IMR-90 (cell line): ENCODE results near the gene RAD51D. TPM values are rescaled to one million over a fixed set of nuclear protein-coding genes. Genes with fewer than 3 reads are reported as not detected.

ENCODE experiments used
- ATAC-seq: fragments of 200-7000 bp; cut with Tn5 transposase; 2 replicates; pipeline ENCODE4 v1.9.1; 2020; ENCODE audit warnings: low read depth, mild to moderate bottlenecking, moderate library complexity
- BruUV-seq: library from RNA; stranded (reverse); fragments of 400-500 nt; replicated peaks from 2 replicates; lab custom pipeline; 2021; lab: Mats Ljungman, UMichigan
- CTCF ChIA-PET: fragments of 300-600 bp; formaldehyde crosslinking; extraction: SDS; loops from one replicate; lab custom pipeline; 2021; ENCODE audit warnings: antibody characterized with exemption; lab: Yijun Ruan, JAX
- POLR2A ChIA-PET: fragments of 300-600 bp; sonication (Branson Sonifier 250); formaldehyde crosslinking; loops from one replicate; lab custom pipeline; 2022; ENCODE audit warnings: antibody characterized with exemption; ENCODE audit not compliant: unreplicated experiment; lab: Charles Lee
- DNase-seq: peaks from one replicate; pipeline ENCODE4 v3.0.0; 2013
- H2AFZ ChIP-seq: replicated peaks from 2 replicates; pipeline ENCODE3; 2013; ENCODE audit warnings: low read length, mild to moderate bottlenecking; ENCODE audit not compliant: poor library complexity
- H2AK5ac ChIP-seq: 2 replicates; pipeline ENCODE4 v1.6.1; 2013; ENCODE audit warnings: low read depth, low read length, inconsistent platforms
- H2AK9ac ChIP-seq: replicated peaks from 2 replicates; pipeline ENCODE3; 2013; ENCODE audit warnings: mild to moderate bottlenecking, low read depth, low read length, moderate library complexity; ENCODE audit not compliant: poor library complexity
- H2BK120ac ChIP-seq: 2 replicates; pipeline ENCODE4 v1.6.1; 2013; ENCODE audit warnings: low read depth, low read length, inconsistent platforms
- H2BK15ac ChIP-seq: 3 replicates; pipeline ENCODE4 v1.6.1; 2013; ENCODE audit warnings: low read depth, low read length, inconsistent platforms
- H2BK20ac ChIP-seq: 2 replicates; pipeline ENCODE4 v1.6.1; 2013; ENCODE audit warnings: low read depth, mild to moderate bottlenecking, inconsistent platforms, low read length, moderate library complexity
- H2BK5ac ChIP-seq: 2 replicates; pipeline ENCODE4 v1.6.1; 2013; ENCODE audit warnings: mild to moderate bottlenecking, low read depth, low read length, inconsistent platforms; ENCODE audit not compliant: poor library complexity, severe bottlenecking
- H3K14ac ChIP-seq: replicated peaks from 2 replicates; pipeline ENCODE4 v1.6.1; 2013; ENCODE audit warnings: low read depth, low read length, inconsistent platforms
- H3K18ac ChIP-seq: 2 replicates; pipeline ENCODE4 v1.6.1; 2013; ENCODE audit warnings: low read depth, low read length, control low read depth
- H3K23ac ChIP-seq: 2 replicates; pipeline ENCODE4 v1.6.1; 2013; ENCODE audit warnings: low read depth, low read length, inconsistent platforms
- H3K27ac ChIP-seq: 2 replicates; pipeline ENCODE4 v1.5.1; 2013; ENCODE audit warnings: mild to moderate bottlenecking, control low read depth, low read length; ENCODE audit not compliant: insufficient read depth
- H3K27me3 ChIP-seq: 2 replicates; pipeline ENCODE4 v1.6.1; 2013; ENCODE audit warnings: low read length; ENCODE audit not compliant: control insufficient read depth, insufficient read depth
- H3K36me3 ChIP-seq: 2 replicates; pipeline ENCODE4 v1.6.1; 2013; ENCODE audit warnings: low read length, mixed read lengths; ENCODE audit not compliant: control insufficient read depth, insufficient read depth
- H3K4ac ChIP-seq: 2 replicates; pipeline ENCODE4 v1.6.1; 2013; ENCODE audit warnings: low read depth, low read length, inconsistent platforms
- H3K4me1 ChIP-seq: 2 replicates; pipeline ENCODE4 v1.6.1; 2013; ENCODE audit warnings: low read length, mixed read lengths; ENCODE audit not compliant: control insufficient read depth, insufficient read depth
- H3K4me2 ChIP-seq: 2 replicates; pipeline ENCODE4 v1.6.1; 2013; ENCODE audit warnings: low read depth, mild to moderate bottlenecking, control low read depth, low read length, moderate library complexity
- H3K4me3 ChIP-seq: 2 replicates; pipeline ENCODE4 v1.5.1; 2013; ENCODE audit warnings: low read depth, mild to moderate bottlenecking, control low read depth, low read length, moderate library complexity; ENCODE audit not compliant: insufficient read depth
- H3K56ac ChIP-seq: 2 replicates; pipeline ENCODE4 v1.6.1; 2013; ENCODE audit warnings: low read length, inconsistent platforms; ENCODE audit not compliant: insufficient read depth; ENCODE audit errors: extremely low read depth
- H3K79me1 ChIP-seq, 2 experiments: 2 replicates each; pipeline ENCODE4 v1.6.1; 2013; ENCODE audit warnings: low read length in 2 of 2, inconsistent platforms in 1 of 2, low read depth in 1 of 2
- H3K9ac ChIP-seq: 2 replicates; pipeline ENCODE4 v1.6.1; 2013; ENCODE audit warnings: low read depth, low read length, control low read depth
- H3K9me1 ChIP-seq: 2 replicates; pipeline ENCODE4 v1.6.1; 2013; ENCODE audit warnings: low read length, inconsistent platforms; ENCODE audit not compliant: insufficient read depth
- H3K9me3 ChIP-seq: 2 replicates; pipeline ENCODE4 v1.6.1; 2013; ENCODE audit warnings: low read length; ENCODE audit not compliant: control insufficient read depth, insufficient read depth
- H4K20me1 ChIP-seq: 2 replicates; pipeline ENCODE4 v1.6.1; 2013; ENCODE audit warnings: low read length, inconsistent platforms; ENCODE audit not compliant: insufficient read depth
- H4K5ac ChIP-seq: 2 replicates; pipeline ENCODE4 v1.6.1; 2013; ENCODE audit warnings: mild to moderate bottlenecking, low read depth, low read length, control low read depth
- H4K8ac ChIP-seq, 2 experiments: 2 replicates each; pipeline ENCODE4 v1.6.1; 2013; ENCODE audit warnings: low read depth in 2 of 2, low read length in 2 of 2, control low read depth in 1 of 2, inconsistent platforms in 1 of 2
- H4K91ac ChIP-seq: 2 replicates; pipeline ENCODE4 v1.6.1; 2013; ENCODE audit warnings: low read depth, low read length, inconsistent platforms; ENCODE audit not compliant: insufficient read depth
- BHLHE40 ChIP-seq: fragments of 150-350 bp; IDR thresholded peaks from 2 replicates; pipeline ENCODE4 v1.6.1; 2016; ENCODE audit warnings: mild to moderate bottlenecking, low read depth, low read length
- CEBPB ChIP-seq: IDR thresholded peaks from 2 replicates; pipeline ENCODE4 v1.6.1; 2012; ENCODE audit warnings: low read depth, low read length, improper control_type of control experiment
- CHD1 ChIP-seq: IDR thresholded peaks from 2 replicates; pipeline ENCODE4 v1.6.1; 2012; ENCODE audit warnings: low read depth, low read length, improper control_type of control experiment
- CTCF ChIP-seq: conservative IDR thresholded peaks from 2 replicates; pipeline ENCODE4 v1.5.1; 2012; ENCODE audit warnings: mild to moderate bottlenecking, low read depth, low read length, improper control_type of control experiment
- ELK1 ChIP-seq: fragments of 150-350 bp; IDR thresholded peaks from 2 replicates; pipeline ENCODE4 v1.6.1; 2016; ENCODE audit warnings: low read depth, mild to moderate bottlenecking, low read length, moderate library complexity, borderline replicate concordance
- FOS ChIP-seq: fragments of 150-350 bp; IDR thresholded peaks from 2 replicates; pipeline ENCODE4 v1.6.1; 2016; ENCODE audit warnings: low read depth, low read length
- MAFK ChIP-seq: IDR thresholded peaks from 2 replicates; pipeline ENCODE4 v1.6.1; 2012; ENCODE audit warnings: low read depth, low read length, improper control_type of control experiment
- MAZ ChIP-seq: IDR thresholded peaks from 2 replicates; pipeline ENCODE4 v1.6.1; 2012; ENCODE audit warnings: low read depth, mild to moderate bottlenecking, low read length, improper control_type of control experiment, moderate library complexity, borderline replicate concordance
- MXI1 ChIP-seq: IDR thresholded peaks from 2 replicates; pipeline ENCODE4 v1.6.1; 2012; ENCODE audit warnings: low read depth, mild to moderate bottlenecking, low read length, moderate library complexity, borderline replicate concordance
- NFE2L2 ChIP-seq: fragments of 150-350 bp; IDR thresholded peaks from 2 replicates; pipeline ENCODE4 v1.6.1; 2016; ENCODE audit warnings: low read depth, mild to moderate bottlenecking, low read length
- POLR2A ChIP-seq: IDR thresholded peaks from 2 replicates; pipeline ENCODE4 v1.6.1; 2012; ENCODE audit warnings: mild to moderate bottlenecking, low read depth, low read length
- RAD21 ChIP-seq: IDR thresholded peaks from 2 replicates; pipeline ENCODE4 v1.6.1; 2012; ENCODE audit warnings: low read length, improper control_type of control experiment
- RCOR1 ChIP-seq: IDR thresholded peaks from 2 replicates; pipeline ENCODE4 v1.6.1; 2012; ENCODE audit warnings: mild to moderate bottlenecking, low read length, improper control_type of control experiment; ENCODE audit not compliant: insufficient replicate concordance
- RFX5 ChIP-seq: IDR thresholded peaks from 2 replicates; pipeline ENCODE4 v1.8.0; 2012; ENCODE audit warnings: low read depth, mild to moderate bottlenecking, low read length, moderate library complexity
- SMC3 ChIP-seq: fragments of 150-350 bp; IDR thresholded peaks from 2 replicates; pipeline ENCODE4 v1.6.1; 2016; ENCODE audit warnings: low read depth, mild to moderate bottlenecking, antibody characterized with exemption, low read length, moderate library complexity
- WGBS, 2 experiments: methylation state at CpG; one replicate each; pipeline versions ENCODE4 v1.1.5 to v1.1.7; 2013; ENCODE audit warnings: missing lambda C conversion rate in 2 of 2; ENCODE audit not compliant: insufficient read length in 1 of 2; ENCODE audit errors: extremely low coverage in 2 of 2; 5-methylcytosine and 5-hydroxymethylcytosine counted together
- dilution Hi-C: fragments of 300-500 bp; cut with HindIII; formaldehyde crosslinking; loops from one replicate; pipeline ENCODE4 v1.14.3; 2018; ENCODE audit warnings: low sequenced_read_pairs; ENCODE audit not compliant: unreplicated experiment
- in situ Hi-C: fragments of 300-500 bp; cut with MboI; formaldehyde crosslinking; loops from 3 replicates; pipeline ENCODE4 v1.14.3; 2019; ENCODE audit warnings: low sequenced_read_pairs, inconsistent platforms, mixed read lengths
- intact Hi-C: fragments of 100-400 bp; cut with micrococcal nuclease; formaldehyde crosslinking; loops from 2 replicates; pipeline ENCODE4 v1.10.0; 2022
- polyA plus RNA-seq, 3 experiments: library from polyadenylated mRNA; depleted of rRNA; stranded (reverse); fragments of >200 nt; gene quantifications; 2 replicates each; pipeline ENCODE4 v1.2.3, GENCODE V29; 2012; ENCODE audit warnings: low replicate concordance in 1 of 3
- total RNA-seq: library from RNA; depleted of rRNA; stranded (reverse); fragments of >200 nt; gene quantifications from 2 replicates; pipeline ENCODE4 v1.2.3, GENCODE V29; 2012
- TF ChIP-seq, protein P1 (sequence below): fragments of 150-350 bp; IDR thresholded peaks from 2 replicates; pipeline ENCODE4 v1.6.1; 2017; ENCODE audit warnings: mild to moderate bottlenecking, antibody characterized with exemption, low read length, low read depth

The RAD51D gene
- total and polyA plus RNA-seq, 2 of the 4 experiments (the other 2 are of a cell fraction), result 10.8 to 12.7 TPM

DNA sequence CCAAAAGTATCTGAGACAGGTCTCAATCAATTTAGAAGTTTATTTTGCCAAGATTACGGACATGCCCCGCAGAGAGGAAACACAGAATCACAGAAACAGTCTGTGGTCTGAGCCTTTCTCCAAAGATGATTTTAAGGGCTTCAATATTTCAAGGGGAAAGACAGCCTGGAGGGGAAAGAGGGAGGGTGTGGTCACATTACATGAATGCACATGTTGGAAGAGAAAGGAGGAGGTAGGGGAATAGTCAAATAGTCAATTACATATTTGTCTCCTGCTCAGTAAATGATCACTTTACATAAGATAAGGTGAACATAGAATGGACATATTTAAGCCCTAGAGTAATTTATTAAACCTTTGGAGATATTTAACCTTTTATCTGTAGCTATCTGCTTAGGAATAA, 40.3 kb upstream of the RAD51D start:
- DNase-seq (no peak), ATAC-seq (no peak)
- H4K5ac ChIP-seq, result no peak overlapping the region
- H3K56ac ChIP-seq, result no peak overlapping the region
- H3K14ac ChIP-seq, result no peak overlapping the region
- H2BK15ac ChIP-seq, result no peak overlapping the region
- H3K4ac ChIP-seq, result no peak overlapping the region
- WGBS, 2 experiments, result 54% methylated on average over 2 of the region's 2 CpGs; no CpG with 5 or more reads in 1 of the 2 experiments
- H3K9ac ChIP-seq, result no peak overlapping the region
- dilution Hi-C loops (no loop called here), intact Hi-C loops (no loop called here), in situ Hi-C loops (no loop called here)
- ChIA-PET CTCF (no interaction called here), POLR2A (no interaction called here)
- H3K27ac ChIP-seq, result no peak overlapping the region
- H2BK5ac ChIP-seq, result no peak overlapping the region
- H4K8ac ChIP-seq, result no peak overlapping the region
- H3K79me1 ChIP-seq, result no peaks in the 10 kb centered on the region
- H3K9me1 ChIP-seq, result peaks cover 2% of the 10 kb centered on the region; the same call in 1 of the 2 replicates
- H3K4me2 ChIP-seq, result no peak overlapping the region
- no peak overlapping the region for H2AK5ac ChIP-seq
- no TSS peak for BruUV-seq
- no peak overlapping the region for H4K91ac ChIP-seq
- H3K27me3 ChIP-seq, result peaks cover 28% of the 10 kb centered on the region
- no peaks in the 10 kb centered on the region for H3K4me1 ChIP-seq
- H3K36me3 ChIP-seq, result no peaks in the 10 kb centered on the region
- no peak overlapping the region for H3K18ac ChIP-seq
- H2BK20ac ChIP-seq, result no peak overlapping the region
- H2AFZ ChIP-seq, result no peak overlapping the region
- no peak overlapping the region for H3K23ac ChIP-seq
- no peak overlapping the region for H2BK120ac ChIP-seq
- no peak overlapping the region for H2AK9ac ChIP-seq
- no peaks in the 10 kb centered on the region for H4K20me1 ChIP-seq
- no peaks in the 10 kb centered on the region for H3K9me3 ChIP-seq
- H3K4me3 ChIP-seq, result no peak overlapping the region
- no peak for TF ChIP-seq RCOR1
- TF ChIP-seq FOS, result no peak
- TF ChIP-seq MXI1, result no peak
- TF ChIP-seq ELK1, result no peak
- no peak for TF ChIP-seq CHD1
- no peak for TF ChIP-seq MAFK
- no peak for TF ChIP-seq NFE2L2
- no peak for TF ChIP-seq SMC3
- TF ChIP-seq RAD21, result no peak
- TF ChIP-seq CEBPB, result no peak
- no peak for TF ChIP-seq POLR2A
- TF ChIP-seq MAZ, result no peak
- TF ChIP-seq BHLHE40, result no peak
- TF ChIP-seq, protein P1, sequence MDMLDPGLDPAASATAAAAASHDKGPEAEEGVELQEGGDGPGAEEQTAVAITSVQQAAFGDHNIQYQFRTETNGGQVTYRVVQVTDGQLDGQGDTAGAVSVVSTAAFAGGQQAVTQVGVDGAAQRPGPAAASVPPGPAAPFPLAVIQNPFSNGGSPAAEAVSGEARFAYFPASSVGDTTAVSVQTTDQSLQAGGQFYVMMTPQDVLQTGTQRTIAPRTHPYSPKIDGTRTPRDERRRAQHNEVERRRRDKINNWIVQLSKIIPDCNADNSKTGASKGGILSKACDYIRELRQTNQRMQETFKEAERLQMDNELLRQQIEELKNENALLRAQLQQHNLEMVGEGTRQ, result no peak
- no peak for TF ChIP-seq CTCF
- TF ChIP-seq RFX5, result no peak
